ENCODE results near the gene HTR4.

DNA sequence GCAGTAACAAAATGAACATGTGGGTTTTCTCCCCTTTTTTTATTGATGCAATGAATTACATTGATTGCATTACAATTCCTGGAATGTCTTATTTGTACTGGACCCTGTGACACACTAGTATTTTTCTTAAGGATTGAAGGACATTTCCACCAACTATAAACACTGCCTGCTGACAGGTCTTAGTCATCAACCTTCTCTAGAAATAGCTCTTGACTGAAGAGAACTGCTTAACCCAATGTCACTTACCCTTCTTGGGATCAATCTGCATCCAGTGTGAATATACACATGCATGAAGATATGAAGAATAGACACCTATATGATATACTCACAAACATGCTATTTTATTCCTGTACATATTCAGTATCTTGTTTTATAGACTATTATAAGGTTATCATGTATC is 140.0 kb downstream of the HTR4 start:
- TF ChIP-seq, protein P1, sequence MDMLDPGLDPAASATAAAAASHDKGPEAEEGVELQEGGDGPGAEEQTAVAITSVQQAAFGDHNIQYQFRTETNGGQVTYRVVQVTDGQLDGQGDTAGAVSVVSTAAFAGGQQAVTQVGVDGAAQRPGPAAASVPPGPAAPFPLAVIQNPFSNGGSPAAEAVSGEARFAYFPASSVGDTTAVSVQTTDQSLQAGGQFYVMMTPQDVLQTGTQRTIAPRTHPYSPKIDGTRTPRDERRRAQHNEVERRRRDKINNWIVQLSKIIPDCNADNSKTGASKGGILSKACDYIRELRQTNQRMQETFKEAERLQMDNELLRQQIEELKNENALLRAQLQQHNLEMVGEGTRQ (IDR thresholded peaks at IDR 0.05; ENCODE audit: borderline replicate concordance, low read depth, low read length): no peak
- TF ChIP-seq EP300 (IDR thresholded peaks at IDR 0.05; ENCODE audit: borderline replicate concordance in 1 of 2, low read depth in 1 of 2, low read length in 1 of 2): no peak
- no peak for TF ChIP-seq TEAD4 (IDR thresholded peaks at IDR 0.05; ENCODE audit: borderline replicate concordance, insufficient read depth)
- TF ChIP-seq, protein P2, sequence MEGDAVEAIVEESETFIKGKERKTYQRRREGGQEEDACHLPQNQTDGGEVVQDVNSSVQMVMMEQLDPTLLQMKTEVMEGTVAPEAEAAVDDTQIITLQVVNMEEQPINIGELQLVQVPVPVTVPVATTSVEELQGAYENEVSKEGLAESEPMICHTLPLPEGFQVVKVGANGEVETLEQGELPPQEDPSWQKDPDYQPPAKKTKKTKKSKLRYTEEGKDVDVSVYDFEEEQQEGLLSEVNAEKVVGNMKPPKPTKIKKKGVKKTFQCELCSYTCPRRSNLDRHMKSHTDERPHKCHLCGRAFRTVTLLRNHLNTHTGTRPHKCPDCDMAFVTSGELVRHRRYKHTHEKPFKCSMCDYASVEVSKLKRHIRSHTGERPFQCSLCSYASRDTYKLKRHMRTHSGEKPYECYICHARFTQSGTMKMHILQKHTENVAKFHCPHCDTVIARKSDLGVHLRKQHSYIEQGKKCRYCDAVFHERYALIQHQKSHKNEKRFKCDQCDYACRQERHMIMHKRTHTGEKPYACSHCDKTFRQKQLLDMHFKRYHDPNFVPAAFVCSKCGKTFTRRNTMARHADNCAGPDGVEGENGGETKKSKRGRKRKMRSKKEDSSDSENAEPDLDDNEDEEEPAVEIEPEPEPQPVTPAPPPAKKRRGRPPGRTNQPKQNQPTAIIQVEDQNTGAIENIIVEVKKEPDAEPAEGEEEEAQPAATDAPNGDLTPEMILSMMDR (IDR thresholded peaks at IDR 0.05): no peak
- TF ChIP-seq MEF2A (IDR thresholded peaks at IDR 0.05; ENCODE audit: borderline replicate concordance, low read depth): no peak
- TF ChIP-seq CHD2 (IDR thresholded peaks at IDR 0.05; ENCODE audit: low read length, partially characterized antibody): no peak
- TF ChIP-seq, protein P3, sequence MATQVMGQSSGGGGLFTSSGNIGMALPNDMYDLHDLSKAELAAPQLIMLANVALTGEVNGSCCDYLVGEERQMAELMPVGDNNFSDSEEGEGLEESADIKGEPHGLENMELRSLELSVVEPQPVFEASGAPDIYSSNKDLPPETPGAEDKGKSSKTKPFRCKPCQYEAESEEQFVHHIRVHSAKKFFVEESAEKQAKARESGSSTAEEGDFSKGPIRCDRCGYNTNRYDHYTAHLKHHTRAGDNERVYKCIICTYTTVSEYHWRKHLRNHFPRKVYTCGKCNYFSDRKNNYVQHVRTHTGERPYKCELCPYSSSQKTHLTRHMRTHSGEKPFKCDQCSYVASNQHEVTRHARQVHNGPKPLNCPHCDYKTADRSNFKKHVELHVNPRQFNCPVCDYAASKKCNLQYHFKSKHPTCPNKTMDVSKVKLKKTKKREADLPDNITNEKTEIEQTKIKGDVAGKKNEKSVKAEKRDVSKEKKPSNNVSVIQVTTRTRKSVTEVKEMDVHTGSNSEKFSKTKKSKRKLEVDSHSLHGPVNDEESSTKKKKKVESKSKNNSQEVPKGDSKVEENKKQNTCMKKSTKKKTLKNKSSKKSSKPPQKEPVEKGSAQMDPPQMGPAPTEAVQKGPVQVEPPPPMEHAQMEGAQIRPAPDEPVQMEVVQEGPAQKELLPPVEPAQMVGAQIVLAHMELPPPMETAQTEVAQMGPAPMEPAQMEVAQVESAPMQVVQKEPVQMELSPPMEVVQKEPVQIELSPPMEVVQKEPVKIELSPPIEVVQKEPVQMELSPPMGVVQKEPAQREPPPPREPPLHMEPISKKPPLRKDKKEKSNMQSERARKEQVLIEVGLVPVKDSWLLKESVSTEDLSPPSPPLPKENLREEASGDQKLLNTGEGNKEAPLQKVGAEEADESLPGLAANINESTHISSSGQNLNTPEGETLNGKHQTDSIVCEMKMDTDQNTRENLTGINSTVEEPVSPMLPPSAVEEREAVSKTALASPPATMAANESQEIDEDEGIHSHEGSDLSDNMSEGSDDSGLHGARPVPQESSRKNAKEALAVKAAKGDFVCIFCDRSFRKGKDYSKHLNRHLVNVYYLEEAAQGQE (IDR thresholded peaks at IDR 0.05; ENCODE audit: low read depth, low read length): no peak
- no peak for TF ChIP-seq RCOR1 (IDR thresholded peaks at IDR 0.05; ENCODE audit: low read length)
- no peak for TF ChIP-seq GABPA (IDR thresholded peaks at IDR 0.05; ENCODE audit: low read depth)
- no peak for TF ChIP-seq RAD21 (IDR thresholded peaks at IDR 0.05; ENCODE audit: low read length)
- no peak for TF ChIP-seq RXRA (IDR thresholded peaks at IDR 0.05; ENCODE audit: borderline replicate concordance, low read depth)
- no peak for TF ChIP-seq TAF1 (IDR thresholded peaks at IDR 0.05; ENCODE audit: borderline replicate concordance, low read depth, low read length)
- no peak for TF ChIP-seq SMC3 (IDR thresholded peaks at IDR 0.05; ENCODE audit: low read depth, low read length)

Measured in SK-N-SH (cell line).